ENCODE measurements around the gene TRMO. TPM values are rescaled to one million over a fixed set of nuclear protein-coding genes. Genes with fewer than 3 reads are reported as not detected.
"Not testable (repeated sequence)": the region's sequence is repeated elsewhere in the genome, so short reads cannot be mapped to it uniquely, and the experiment has no call there.

Gene TRMO, protein sequence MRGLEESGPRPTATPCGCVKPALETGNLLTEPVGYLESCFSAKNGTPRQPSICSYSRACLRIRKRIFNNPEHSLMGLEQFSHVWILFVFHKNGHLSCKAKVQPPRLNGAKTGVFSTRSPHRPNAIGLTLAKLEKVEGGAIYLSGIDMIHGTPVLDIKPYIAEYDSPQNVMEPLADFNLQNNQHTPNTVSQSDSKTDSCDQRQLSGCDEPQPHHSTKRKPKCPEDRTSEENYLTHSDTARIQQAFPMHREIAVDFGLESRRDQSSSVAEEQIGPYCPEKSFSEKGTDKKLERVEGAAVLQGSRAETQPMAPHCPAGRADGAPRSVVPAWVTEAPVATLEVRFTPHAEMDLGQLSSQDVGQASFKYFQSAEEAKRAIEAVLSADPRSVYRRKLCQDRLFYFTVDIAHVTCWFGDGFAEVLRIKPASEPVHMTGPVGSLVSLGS
- 10 to 100 TPM; 14.0 to 15.0 TPM for total RNA-seq
- long read RNA-seq, transcript TRMO-203 (5 exons, 1,647 nt), result major isoform, 10 of 14 reads
- long read RNA-seq, partial matches to known transcripts, result 1 of 14 reads
- long read RNA-seq, other reads (novel, unspliced or antisense), result 3 of 14 reads

- ATAC-seq (peak; percentile 92), DNase-seq (peak; percentile 97 to 99)
- intact Hi-C loops (cut with DNase I, micrococcal nuclease), result loop anchor here in 1 of 2 donors (5.0 to 10.0 kb wide), 3 partner anchors 63 to 335 kb away; partner anchors contain the start of genes ANP32B and TBC1D2
Observed at GRCh38 chr9:97921959-97922724, at the start of gene TRMO. TRMO (minus strand) TSS chr9:97922500; CDS start chr9:97922493, 7 bp downstream.

- ATAC-seq, result no peak
- intact Hi-C loops (cut with DNase I, micrococcal nuclease), result no loop called here
Observed at GRCh38 chr9:97970165-97970564, 47.9 kb upstream of the TRMO start.

GRCh38 chr9:97969014-97969413 is 46.7 kb upstream of the TRMO start:
- DNase-seq (no peak), ATAC-seq (no peak)
- intact Hi-C loops (cut with DNase I, micrococcal nuclease), result no loop called here

More at GRCh38 chr9:97970165-97970564, 47.9 kb upstream of the TRMO start:
- DNase-seq, result no peak

DNA sequence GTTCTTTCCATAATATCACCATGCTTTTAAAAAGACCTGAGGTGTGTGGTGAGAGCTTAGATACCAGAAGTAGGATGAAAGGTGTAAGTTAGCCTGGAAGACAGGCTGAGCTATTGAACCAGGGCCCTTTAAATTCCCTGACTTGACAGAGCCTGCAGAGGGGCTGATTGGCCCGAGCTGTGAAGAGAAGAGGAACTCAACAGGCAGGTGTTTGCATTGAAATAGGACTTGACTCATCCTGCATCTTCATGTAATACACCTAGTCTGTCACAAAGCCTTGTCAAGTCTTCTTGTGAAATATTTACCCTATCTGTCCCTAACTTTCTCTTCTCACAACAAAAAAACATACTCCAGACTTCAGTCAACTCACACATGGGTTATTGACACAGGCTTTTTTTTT is 44.2 kb upstream of the TRMO start:
- no peak for DNase-seq
- no peak for ATAC-seq
- intact Hi-C loops (cut with DNase I, micrococcal nuclease), result no loop called here

GRCh38 chr9:97964901-97965300 is 42.6 kb upstream of the TRMO start:
- ATAC-seq, result no peak

GRCh38 chr9:97963232-97963631 is 40.9 kb upstream of the TRMO start:
- DNase-seq, result no peak
- ATAC-seq, result no peak
- intact Hi-C loops (cut with DNase I, micrococcal nuclease), result no loop called here

More at GRCh38 chr9:97964901-97965300, 42.6 kb upstream of the TRMO start:
- no peak for DNase-seq
- intact Hi-C loops (cut with DNase I, micrococcal nuclease), result no loop called here

DNA sequence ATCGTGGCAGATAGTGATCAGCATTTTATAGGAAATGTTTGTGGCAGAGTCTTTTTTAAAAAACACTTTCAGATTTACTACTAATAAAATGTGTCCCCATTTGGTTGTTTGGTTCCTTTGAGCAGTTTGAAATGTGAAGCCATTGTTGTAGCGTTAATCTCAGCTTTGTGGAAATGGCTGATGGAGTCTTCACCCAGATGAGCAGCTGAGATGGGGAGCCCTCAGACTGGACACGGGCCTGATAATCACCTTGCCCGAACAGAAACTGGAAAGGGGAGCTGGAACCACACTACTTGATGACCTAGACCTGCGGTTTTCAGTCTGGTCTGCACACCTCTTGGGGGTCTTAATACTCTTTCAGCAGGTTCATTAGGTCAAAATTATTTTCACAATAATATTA is 40.3 kb upstream of the TRMO start:
- intact Hi-C loops (cut with DNase I, micrococcal nuclease), result no loop called here
- DNase-seq (no peak), ATAC-seq (no peak)

DNA sequence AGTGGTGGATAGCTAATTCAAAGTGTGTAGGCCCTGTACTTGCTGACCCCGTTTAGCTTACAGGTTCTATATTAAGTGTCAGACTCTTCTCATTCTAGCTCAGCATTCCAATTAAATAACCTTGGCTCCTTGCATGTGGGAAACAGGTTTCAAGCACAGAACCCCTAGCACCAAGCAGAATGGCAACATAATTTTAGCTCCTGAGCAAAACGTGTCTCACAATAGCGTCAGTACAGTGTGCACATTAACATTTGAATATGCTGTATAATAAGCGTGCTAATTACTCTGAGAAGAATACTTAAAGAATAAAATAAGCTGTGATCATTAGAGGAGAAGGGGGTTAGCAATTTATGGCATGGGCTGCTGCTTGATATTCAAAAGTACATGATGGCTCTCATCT is 39.8 kb upstream of the TRMO start:
- intact Hi-C loops (cut with DNase I, micrococcal nuclease), result no loop called here
- DNase-seq (no peak), ATAC-seq (no peak)

DNA sequence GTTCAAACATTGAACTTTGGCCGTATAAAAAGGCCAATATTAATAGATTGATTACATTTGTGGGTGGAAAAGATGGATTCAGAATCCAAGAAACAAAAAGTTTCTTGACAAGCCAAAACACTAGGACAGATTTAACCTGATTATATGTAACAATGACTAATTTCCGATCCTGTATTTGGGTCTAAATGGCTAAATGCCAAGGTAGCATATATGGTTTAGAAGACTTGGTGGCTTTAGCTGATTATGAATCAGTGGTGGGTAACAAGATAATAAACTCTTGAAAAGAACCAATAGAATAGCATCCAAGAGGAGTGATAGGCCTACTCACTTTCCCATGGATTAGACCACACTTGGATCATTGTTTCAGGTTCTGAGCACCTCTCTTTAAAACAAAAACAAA is 39.1 kb upstream of the TRMO start:
- ATAC-seq (no peak), DNase-seq (no peak)
- intact Hi-C loops (cut with DNase I, micrococcal nuclease), result no loop called here

DNA sequence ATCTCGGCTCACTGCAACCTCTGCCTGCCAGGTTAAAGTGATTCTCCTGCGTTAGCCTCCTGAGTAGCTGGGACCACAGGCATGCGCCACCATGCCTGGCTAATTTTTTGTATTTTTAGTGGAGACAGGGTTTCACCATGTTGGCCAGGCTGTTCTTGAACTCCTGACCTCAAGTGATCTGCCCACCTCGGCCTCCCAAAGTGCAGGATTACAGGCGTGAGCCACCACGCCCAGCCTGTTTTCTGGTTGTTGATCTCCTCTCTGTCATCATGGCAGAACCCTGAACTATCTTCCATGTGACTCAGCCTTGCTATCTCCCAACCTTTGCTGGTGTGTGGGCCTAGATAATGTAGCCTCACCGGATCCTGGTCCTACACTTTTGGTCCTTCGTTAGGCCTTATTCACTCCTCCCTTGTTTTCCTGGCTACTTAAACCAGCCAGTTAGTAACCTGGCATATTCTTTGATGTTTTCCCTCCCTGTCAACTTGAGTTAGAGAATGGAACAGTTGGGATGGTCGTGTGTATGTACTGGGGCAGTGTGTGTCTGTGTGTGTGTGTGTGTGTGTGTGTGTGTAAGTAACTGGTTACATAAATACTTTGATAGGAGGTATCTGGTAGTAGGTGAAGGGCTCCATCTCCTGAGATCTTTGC is 38.5 kb upstream of the TRMO start:
- intact Hi-C loops (cut with DNase I, micrococcal nuclease); ATAC-seq; DNase-seq: not testable (repeated sequence)

DNA sequence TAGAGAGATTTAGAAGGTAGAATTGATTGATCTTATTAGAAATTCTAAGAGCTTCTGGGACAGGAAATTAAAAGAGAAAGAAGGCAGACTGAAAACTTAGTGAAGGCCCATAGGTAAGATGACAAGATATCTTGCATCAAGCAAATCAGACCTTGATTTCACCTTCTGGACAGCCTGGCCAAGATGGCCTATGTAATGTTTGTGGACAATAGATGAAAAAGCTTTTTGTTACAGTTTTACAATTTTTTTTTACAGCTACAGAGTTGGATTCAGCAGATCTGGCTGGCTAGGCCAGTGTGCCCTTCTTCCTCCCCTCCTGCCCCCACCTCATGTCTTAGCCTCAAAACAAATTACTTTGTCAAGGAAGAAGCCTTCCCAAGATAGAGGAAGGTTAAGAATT is 37.3 kb upstream of the TRMO start:
- intact Hi-C loops (cut with DNase I, micrococcal nuclease), result no loop called here
- no peak for ATAC-seq
- DNase-seq, result no peak

DNA sequence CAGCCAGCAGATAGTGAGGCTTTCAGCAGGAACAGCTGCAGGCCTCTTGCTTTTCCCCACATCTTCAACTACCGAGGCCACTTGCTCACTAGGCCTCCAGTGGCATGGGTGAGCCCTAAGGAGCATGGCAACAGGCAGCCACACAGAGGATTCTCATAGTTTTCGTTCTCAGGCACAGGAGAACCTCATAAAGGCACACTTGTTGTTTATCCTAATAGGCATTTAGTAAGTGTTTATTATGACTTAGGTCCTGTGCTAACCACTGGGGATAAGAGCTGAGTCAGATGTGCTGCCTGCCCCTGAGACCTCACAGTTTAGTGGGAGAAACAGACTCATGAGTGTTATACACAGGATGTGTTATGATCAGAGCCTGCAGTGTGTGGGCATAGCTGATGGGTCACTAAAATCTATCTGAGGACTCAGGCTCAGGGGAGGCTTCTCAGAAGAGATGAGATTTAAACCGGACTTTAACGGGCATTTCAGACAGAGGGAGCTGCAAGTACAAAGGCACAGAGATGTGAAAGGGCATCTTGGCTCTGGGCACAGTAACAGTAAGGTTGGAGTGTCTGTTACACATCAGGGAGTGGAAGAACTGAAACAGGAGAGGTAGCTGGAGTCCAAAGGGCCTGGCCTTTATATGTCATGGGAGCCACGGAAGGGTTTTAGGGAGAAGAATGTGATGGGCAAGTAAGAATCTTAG is 36.7 kb upstream of the TRMO start:
- intact Hi-C loops (cut with DNase I, micrococcal nuclease), result no loop called here
- ATAC-seq (no peak), DNase-seq (no peak)

- no peak for DNase-seq
- intact Hi-C loops (cut with DNase I, micrococcal nuclease), result no loop called here
- no peak for ATAC-seq
Observed at GRCh38 chr9:97956331-97956730, 34.0 kb upstream of the TRMO start.

GRCh38 chr9:97954550-97954989 is 32.3 kb upstream of the TRMO start:
- DNase-seq (peak; percentile 27 to 31), ATAC-seq (peak; percentile 82)
- intact Hi-C loops (cut with DNase I, micrococcal nuclease), result no loop called here

DNA sequence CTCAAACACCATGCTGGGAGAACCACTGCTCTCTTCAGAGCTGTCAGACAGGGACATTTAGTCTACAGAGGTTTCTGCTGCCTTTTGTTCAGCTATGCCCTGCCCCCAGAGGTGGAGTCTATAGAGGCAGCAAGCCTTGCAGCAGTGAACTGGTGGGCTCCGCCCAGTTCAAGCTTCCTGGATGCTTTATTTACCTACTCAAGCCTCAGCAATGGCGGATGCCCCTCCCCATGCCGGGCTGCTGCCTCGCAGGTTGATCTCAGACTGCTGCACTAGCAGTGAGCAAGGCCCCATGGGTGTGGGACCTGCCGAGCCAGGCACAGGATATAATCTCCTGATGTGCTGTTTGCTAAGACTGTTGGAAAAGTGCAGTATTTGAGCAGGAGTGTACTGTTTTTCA is 28.6 kb upstream of the TRMO start:
- ATAC-seq; intact Hi-C loops (cut with DNase I, micrococcal nuclease): not testable (repeated sequence)
- DNase-seq, result peak; percentile 11 to 28

GRCh38 chr9:97947094-97947493 is 24.8 kb upstream of the TRMO start:
- DNase-seq; intact Hi-C loops (cut with DNase I, micrococcal nuclease); ATAC-seq: not testable (repeated sequence)

- intact Hi-C loops (cut with DNase I, micrococcal nuclease); DNase-seq; ATAC-seq: not testable (repeated sequence)
Observed at GRCh38 chr9:97945470-97945869, 23.2 kb upstream of the TRMO start.

DNA sequence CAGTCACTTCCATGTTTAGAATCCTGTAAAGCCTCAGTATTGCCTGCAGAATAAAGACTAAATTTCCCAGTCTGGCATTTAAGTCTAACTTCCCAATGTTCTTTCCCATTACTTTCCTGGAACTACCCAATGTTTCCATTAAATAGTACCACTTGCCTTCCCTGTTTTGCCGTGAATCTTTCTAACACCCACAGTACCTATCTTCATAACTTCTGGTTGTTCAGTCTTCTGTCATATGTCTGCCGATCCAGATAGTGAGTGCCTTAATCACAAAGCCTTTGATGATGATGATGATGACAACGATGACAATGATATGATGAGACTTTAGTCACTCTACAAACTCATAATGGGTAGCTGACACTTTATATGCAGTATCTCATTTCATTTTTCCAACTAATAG is 22.3 kb upstream of the TRMO start:
- intact Hi-C loops (cut with DNase I, micrococcal nuclease), result no loop called here

More for the DNA sequence above, 22.3 kb upstream of the TRMO start:
- ATAC-seq, result no peak
- DNase-seq, result no peak
